Smooth muscle cell (in vitro differentiated cells): ENCODE data around the gene TMEM119. TPM values are rescaled to one million over a fixed set of nuclear protein-coding genes. Genes with fewer than 3 reads are reported as not detected.
"Not testable (repeated sequence)": the region's sequence is repeated elsewhere in the genome, so short reads cannot be mapped to it uniquely, and the experiment has no call there.

Source experiments
- DNase-seq: peaks from one replicate; lab custom pipeline; 2025; ENCODE audit not compliant: unreplicated experiment; lab: John Stamatoyannopoulos, UW
- H2AFZ ChIP-seq: fragments of 200-600 bp; sonication (generic); 2 replicates; pipeline ENCODE4 v1.6.0; 2016; ENCODE audit warnings: antibody characterized with exemption, low read depth, mild to moderate bottlenecking
- H3F3A ChIP-seq: fragments of 200-600 bp; sonication (generic); 2 replicates; pipeline ENCODE4 v1.6.0; 2017; ENCODE audit warnings: antibody characterized with exemption, low read depth
- H3K27ac ChIP-seq: fragments of 200-600 bp; sonication (generic); 2 replicates; pipeline ENCODE4 v1.5.1; 2016; ENCODE audit warnings: low read depth, mild to moderate bottlenecking
- H3K27me3 ChIP-seq: fragments of 200-600 bp; sonication (generic); 2 replicates; pipeline ENCODE4 v1.6.1; 2016; ENCODE audit warnings: low read depth, mild to moderate bottlenecking
- H3K36me3 ChIP-seq: fragments of 200-600 bp; sonication (generic); 2 replicates; pipeline ENCODE4 v1.5.1; 2016; ENCODE audit warnings: low read depth
- H3K4me1 ChIP-seq: fragments of 200-600 bp; sonication (generic); 2 replicates; pipeline ENCODE4 v1.5.1; 2016; ENCODE audit warnings: low read depth
- H3K4me2 ChIP-seq: fragments of 200-600 bp; sonication (generic); 2 replicates; pipeline ENCODE4 v1.6.0; 2016; ENCODE audit warnings: mild to moderate bottlenecking
- H3K4me3 ChIP-seq: fragments of 200-600 bp; sonication (generic); 2 replicates; pipeline ENCODE4 v1.5.1; 2016; ENCODE audit warnings: mild to moderate bottlenecking
- H3K79me2 ChIP-seq: fragments of 200-600 bp; sonication (generic); 2 replicates; pipeline ENCODE4 v1.6.0; 2016; ENCODE audit warnings: low read depth, mild to moderate bottlenecking
- H3K9ac ChIP-seq: fragments of 200-600 bp; sonication (generic); 2 replicates; pipeline ENCODE4 v1.6.0; 2016; ENCODE audit warnings: low read depth
- H3K9me3 ChIP-seq: fragments of 200-600 bp; sonication (generic); replicated peaks from 2 replicates; pipeline ENCODE4 v1.5.1; 2016; ENCODE audit warnings: low read depth
- H4K20me1 ChIP-seq: fragments of 200-600 bp; sonication (generic); 2 replicates; pipeline ENCODE4 v1.6.0; 2016; ENCODE audit warnings: low read depth
- WGBS: methylation state at CpG from one replicate; pipeline ENCODE4 v1.1.7; 2016; ENCODE audit warnings: low lambda C conversion rate; 5-methylcytosine and 5-hydroxymethylcytosine counted together
- polyA plus RNA-seq: library from polyadenylated mRNA; unstranded; fragments of >200 nt; fragmentation: Nextera tagmentation; extraction: Ambion mirVana; gene quantifications from 2 replicates; pipeline ENCODE4 v1.2.1, GENCODE V29; 2016
- total RNA-seq: library from RNA; depleted of rRNA; stranded (reverse); fragments of >200 nt; gene quantifications from 2 replicates; pipeline ENCODE4 v1.2.3, GENCODE V29; 2014
- TF ChIP-seq, protein P1 (sequence below): fragments of 200-600 bp; sonication (generic); IDR thresholded peaks from 2 replicates; pipeline ENCODE4 v1.5.1; 2017; ENCODE audit warnings: borderline replicate concordance, mild to moderate bottlenecking, antibody characterized with exemption; ENCODE audit not compliant: insufficient read depth, poor library complexity, severe bottlenecking

TMEM119 gene
- total and polyA plus RNA-seq, 2 experiments from 2014 or later: 40.9 to 103 TPM

DNA sequence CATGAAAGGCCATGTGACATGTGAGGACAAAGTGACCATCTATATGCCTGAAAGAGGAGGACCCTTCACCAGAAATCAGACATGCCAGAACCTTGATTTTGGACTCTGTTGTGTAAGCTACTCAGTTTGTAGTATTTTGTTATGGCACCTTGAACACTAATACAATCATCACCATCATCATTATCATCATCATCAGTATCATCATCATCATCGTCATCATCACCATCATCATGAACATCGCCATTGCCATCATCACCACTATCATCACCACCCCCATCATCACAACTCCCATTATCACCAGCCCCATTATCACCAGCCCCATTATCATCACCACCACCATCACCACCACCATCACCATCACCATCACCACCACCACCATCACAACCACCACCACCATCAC is 19.6 kb downstream of the TMEM119 start:
- no peaks in the 10 kb centered on the region for H3K79me2 ChIP-seq
- H3K27me3 ChIP-seq: no peaks in the 10 kb centered on the region
- H3K9me3 ChIP-seq: no peaks in the 10 kb centered on the region
- H3K4me3 ChIP-seq: no peak overlapping the region
- TF ChIP-seq, protein P1, sequence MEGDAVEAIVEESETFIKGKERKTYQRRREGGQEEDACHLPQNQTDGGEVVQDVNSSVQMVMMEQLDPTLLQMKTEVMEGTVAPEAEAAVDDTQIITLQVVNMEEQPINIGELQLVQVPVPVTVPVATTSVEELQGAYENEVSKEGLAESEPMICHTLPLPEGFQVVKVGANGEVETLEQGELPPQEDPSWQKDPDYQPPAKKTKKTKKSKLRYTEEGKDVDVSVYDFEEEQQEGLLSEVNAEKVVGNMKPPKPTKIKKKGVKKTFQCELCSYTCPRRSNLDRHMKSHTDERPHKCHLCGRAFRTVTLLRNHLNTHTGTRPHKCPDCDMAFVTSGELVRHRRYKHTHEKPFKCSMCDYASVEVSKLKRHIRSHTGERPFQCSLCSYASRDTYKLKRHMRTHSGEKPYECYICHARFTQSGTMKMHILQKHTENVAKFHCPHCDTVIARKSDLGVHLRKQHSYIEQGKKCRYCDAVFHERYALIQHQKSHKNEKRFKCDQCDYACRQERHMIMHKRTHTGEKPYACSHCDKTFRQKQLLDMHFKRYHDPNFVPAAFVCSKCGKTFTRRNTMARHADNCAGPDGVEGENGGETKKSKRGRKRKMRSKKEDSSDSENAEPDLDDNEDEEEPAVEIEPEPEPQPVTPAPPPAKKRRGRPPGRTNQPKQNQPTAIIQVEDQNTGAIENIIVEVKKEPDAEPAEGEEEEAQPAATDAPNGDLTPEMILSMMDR: no peak
- H2AFZ ChIP-seq: no peak overlapping the region
- no peak for DNase-seq
- no peaks in the 10 kb centered on the region for H3K36me3 ChIP-seq
- no peak overlapping the region for H3K9ac ChIP-seq
- H3K27ac ChIP-seq: no peak overlapping the region
- no peak overlapping the region for H3K4me2 ChIP-seq
- no peaks in the 10 kb centered on the region for H4K20me1 ChIP-seq
- H3F3A ChIP-seq: peaks cover 2% of the 10 kb centered on the region
- WGBS: 100% methylated on average over 2 of the region's 2 CpGs
- peaks cover 1% of the 10 kb centered on the region for H3K4me1 ChIP-seq

DNA sequence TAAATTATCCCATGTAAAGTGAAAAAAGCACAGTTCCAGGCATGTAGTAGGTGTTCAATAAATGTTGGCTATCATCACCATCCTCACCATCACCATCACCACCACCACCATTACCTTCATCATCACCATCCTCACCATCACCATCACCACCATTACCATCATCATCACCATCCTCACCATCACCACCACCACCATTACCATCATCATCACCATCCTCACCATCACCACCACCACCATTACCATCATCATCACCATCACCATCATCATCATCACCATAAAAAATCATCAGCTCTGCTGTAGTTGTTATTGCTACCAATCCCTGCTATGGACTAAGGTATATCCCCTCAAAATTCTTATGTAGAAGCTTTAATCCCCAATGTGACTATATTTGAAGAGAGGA is 20.4 kb downstream of the TMEM119 start:
- DNase-seq: no peak
- no peak overlapping the region for H3K27ac ChIP-seq
- no peaks in the 10 kb centered on the region for H3F3A ChIP-seq

DNA sequence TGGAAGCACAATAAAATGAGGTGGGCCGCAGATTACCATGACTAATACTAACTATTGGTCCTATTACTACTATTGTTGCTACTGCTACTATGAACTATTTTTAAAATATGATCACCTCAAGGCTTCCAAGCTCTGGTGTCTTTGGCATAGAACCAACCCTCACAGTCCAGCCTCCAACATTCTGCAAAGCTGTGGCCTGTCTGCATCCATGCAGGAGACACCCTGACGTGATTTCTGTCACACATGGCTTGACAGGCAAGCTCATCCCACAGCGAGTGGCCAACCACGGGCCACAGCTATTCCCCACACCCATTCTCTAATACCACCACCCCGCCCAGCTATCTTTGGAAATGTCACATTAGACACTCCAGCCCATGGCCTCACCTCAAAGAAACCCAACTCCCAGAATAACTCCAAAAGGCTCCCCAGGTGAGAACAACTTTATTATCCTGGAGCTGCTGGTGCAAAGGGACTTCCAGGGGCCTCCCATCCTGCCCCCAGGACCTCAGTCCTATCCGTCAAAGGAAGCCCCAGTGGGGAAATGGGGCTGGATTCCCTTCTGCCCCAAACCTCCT is 21.1 kb downstream of the TMEM119 start:
- no peaks in the 10 kb centered on the region for H4K20me1 ChIP-seq
- H3K36me3 ChIP-seq: no peaks in the 10 kb centered on the region
- no peak for DNase-seq
- no peak overlapping the region for H3K4me2 ChIP-seq
- 40% methylated on average over 6 of the region's 6 CpGs for WGBS
- TF ChIP-seq, protein P1: no peak
- H3K27ac ChIP-seq: peak overlapping the region; percentile 35
- no peaks in the 10 kb centered on the region for H3K27me3 ChIP-seq
- no peak overlapping the region for H3K9ac ChIP-seq
- no peaks in the 10 kb centered on the region for H3K4me1 ChIP-seq
- H3K4me3 ChIP-seq: no peak overlapping the region
- H3K9me3 ChIP-seq: no peaks in the 10 kb centered on the region
- no peak overlapping the region for H2AFZ ChIP-seq
- H3F3A ChIP-seq: no peaks in the 10 kb centered on the region
- H3K79me2 ChIP-seq: no peaks in the 10 kb centered on the region

More for the DNA sequence above, 20.4 kb downstream of the TMEM119 start:
- Histone ChIP-seq H3K9ac (no peak overlapping the region), H3K4me3 (no peak overlapping the region), H3K4me1 (no peaks in the 10 kb centered on the region), H3K4me2 (no peak overlapping the region), H3K9me3 (no peaks in the 10 kb centered on the region), H2AFZ (no peak overlapping the region), H3K27me3 (no peaks in the 10 kb centered on the region), H3K36me3 (no peaks in the 10 kb centered on the region), H4K20me1 (no peaks in the 10 kb centered on the region), H3K79me2 (no peaks in the 10 kb centered on the region)
- TF ChIP-seq, protein P1: no peak

DNA sequence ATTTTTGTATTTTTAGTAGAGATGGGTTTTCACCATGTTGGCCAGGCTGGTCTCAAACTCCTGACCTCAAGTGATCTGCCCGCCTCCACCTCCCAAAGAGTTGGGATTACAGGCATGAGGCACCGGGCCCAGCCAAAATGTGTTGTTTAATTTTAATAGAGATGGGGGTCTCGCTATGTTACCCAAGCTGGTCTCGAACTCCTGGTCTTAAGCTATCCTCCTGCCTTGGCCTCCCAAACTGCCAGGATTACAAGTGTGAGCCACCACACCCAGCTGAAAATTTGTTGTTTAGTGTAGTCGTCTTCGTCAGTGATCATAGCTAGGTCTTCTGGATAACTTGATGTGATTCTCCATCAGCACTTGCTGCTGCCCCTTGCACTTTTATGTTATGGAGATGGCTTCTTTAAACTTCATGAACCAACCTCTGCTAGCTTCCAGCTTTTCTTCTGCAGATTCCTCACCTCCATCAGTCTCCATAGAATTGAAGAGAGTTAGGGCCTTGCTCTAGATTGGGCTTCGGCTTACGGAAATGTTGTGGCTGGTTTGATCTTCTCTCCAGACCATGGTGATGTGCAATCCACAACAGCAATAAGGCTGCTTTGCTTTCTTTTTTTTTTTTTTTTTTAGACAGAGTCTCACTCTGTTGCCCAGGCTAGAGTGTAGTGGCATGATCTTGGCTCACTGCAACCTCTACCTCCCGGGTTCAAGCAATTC is 22.5 kb downstream of the TMEM119 start:
- Histone ChIP-seq H2AFZ (no peak overlapping the region), H3K4me2 (no peak overlapping the region), H3K9ac (no peak overlapping the region), H3K27me3 (no peaks in the 10 kb centered on the region), H3K9me3 (no peaks in the 10 kb centered on the region), H3K79me2 (no peaks in the 10 kb centered on the region), H3F3A (peaks cover 3% of the 10 kb centered on the region), H3K4me3 (no peak overlapping the region), H4K20me1 (no peaks in the 10 kb centered on the region), H3K36me3 (no peaks in the 10 kb centered on the region), H3K4me1 (no peaks in the 10 kb centered on the region), H3K27ac (no peak overlapping the region)
- TF ChIP-seq, protein P1: no peak
- DNase-seq: no peak
- WGBS: 90% methylated on average over 9 of the region's 9 CpGs

DNA sequence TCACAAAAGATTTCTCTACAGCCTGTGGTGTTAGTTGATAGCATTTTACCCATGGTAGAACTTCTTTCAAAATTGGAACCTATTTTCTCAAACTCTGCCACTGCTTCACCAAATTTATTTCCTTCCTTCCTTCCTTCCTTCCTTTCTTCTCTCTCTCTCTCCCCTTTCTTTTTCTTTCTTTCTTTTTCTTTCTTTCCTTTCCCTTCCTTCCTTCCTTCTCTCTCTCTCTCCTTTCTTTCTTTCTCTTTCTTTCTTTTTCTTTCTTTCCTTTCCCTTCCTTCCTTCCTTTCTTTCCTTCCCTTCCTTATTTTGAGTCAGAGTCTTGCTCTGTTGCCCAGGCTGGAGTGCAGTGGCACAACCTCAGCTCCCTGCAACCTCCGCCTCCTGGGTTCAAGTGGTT is 23.6 kb downstream of the TMEM119 start:
- H3K9me3 ChIP-seq, H3K9ac ChIP-seq, H3K36me3 ChIP-seq, H3K4me2 ChIP-seq, H3K79me2 ChIP-seq, H3K27me3 ChIP-seq, H3K27ac ChIP-seq, H3F3A ChIP-seq, H4K20me1 ChIP-seq, DNase-seq, H3K4me3 ChIP-seq, H3K4me1 ChIP-seq, H2AFZ ChIP-seq: not testable (repeated sequence)
- WGBS: 100% methylated on average over 1 of the region's 1 CpG
